ENCODE results near the gene OTULINL.

DNA sequence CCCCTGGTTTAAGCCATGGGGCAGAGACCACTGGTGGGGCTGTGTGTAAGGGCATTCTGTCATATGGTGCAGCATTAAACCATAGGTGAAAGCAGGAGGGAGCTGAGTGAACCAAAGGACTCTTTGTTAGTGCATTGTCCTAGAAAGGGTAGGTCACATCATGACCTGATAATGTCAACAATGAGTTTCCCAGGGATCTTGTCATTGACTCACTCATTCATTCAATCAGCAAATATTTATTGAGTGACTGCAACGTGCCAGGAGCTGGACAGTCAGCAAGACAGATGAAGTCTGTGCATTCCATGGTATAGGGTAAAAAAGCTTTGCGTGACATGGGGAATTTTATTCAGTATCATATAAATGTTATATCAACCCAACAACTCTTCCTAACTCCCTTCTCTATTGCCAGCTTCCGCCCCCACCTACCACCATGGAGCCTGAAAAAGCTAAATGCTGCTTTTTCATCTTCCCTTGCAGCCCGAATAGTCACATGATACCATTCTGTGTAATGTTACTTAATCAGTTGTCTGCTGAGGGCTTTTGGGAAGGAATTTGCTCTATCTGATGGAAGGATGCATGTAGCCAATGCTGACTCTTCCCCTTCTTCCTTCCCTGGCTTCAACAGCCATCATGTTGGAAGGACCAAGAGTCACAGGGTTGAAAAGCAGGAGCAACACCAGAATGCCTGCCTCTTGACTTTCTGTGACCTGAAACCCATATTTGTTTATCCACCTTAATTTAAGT, 11.5 kb upstream of the OTULINL start:
- TF ChIP-seq CTCF (IDR thresholded peaks at IDR 0.05) (no peak), POLR2A (IDR thresholded peaks at IDR 0.05) (no peak), EP300 (IDR thresholded peaks at IDR 0.05) (no peak)
